H1 (cell line): ENCODE data around the gene PLA2R1. TPM values are rescaled to one million over a fixed set of nuclear protein-coding genes. Genes with fewer than 3 reads are reported as not detected.

Experiments
- CTCF ChIA-PET: fragments of 300-600 bp; sonication (Branson Sonifier 250); formaldehyde crosslinking; loops from one replicate; lab custom pipeline; 2021; ENCODE audit not compliant: partially characterized antibody; lab: Charles Lee
- POLR2A ChIA-PET: fragments of 300-600 bp; sonication (Branson Sonifier 250); formaldehyde crosslinking; loops from one replicate; lab custom pipeline; 2021; ENCODE audit warnings: inconsistent platforms; ENCODE audit not compliant: partially characterized antibody; lab: Charles Lee
- DNase-seq, 2 experiments: peaks; one replicate each; pipeline versions ENCODE4 v3.0.0 to v3.0.0-alpha.2; 2010 to 2022; ENCODE audit warnings: low spot score in 2 of 2, low read depth in 1 of 2, mixed read lengths in 1 of 2
- FAIRE-seq: peaks from 2 replicates; lab custom pipeline; 2011; peaks lifted over from hg19 to GRCh38; lab: Jason Lieb, UNC
- H2AFZ ChIP-seq: 2 replicates; pipeline ENCODE4 v1.8.1; 2012; ENCODE audit warnings: low read length, inconsistent platforms
- H2AK5ac ChIP-seq: 2 replicates; pipeline ENCODE4 v1.6.1; 2013; ENCODE audit warnings: low read depth, low read length
- H2BK120ac ChIP-seq: replicated peaks from 2 replicates; pipeline ENCODE3; 2013; ENCODE audit warnings: low read depth, low read length, inconsistent platforms
- H2BK12ac ChIP-seq: 2 replicates; pipeline ENCODE4 v1.6.1; 2013; ENCODE audit warnings: low read depth, low read length
- H2BK15ac ChIP-seq: 2 replicates; pipeline ENCODE4 v1.6.1; 2013; ENCODE audit warnings: low read length
- H2BK20ac ChIP-seq: 2 replicates; pipeline ENCODE4 v1.6.1; 2013; ENCODE audit warnings: low read length
- H2BK5ac ChIP-seq: 2 replicates; pipeline ENCODE4 v1.6.1; 2013; ENCODE audit warnings: low read depth, low read length
- H3K14ac ChIP-seq: 2 replicates; pipeline ENCODE4 v1.6.1; 2013; ENCODE audit warnings: inconsistent platforms; ENCODE audit not compliant: insufficient read length
- H3K18ac ChIP-seq: 2 replicates; pipeline ENCODE4 v1.6.1; 2013; ENCODE audit warnings: low read length; ENCODE audit errors: extremely low read depth
- H3K23ac ChIP-seq: 2 replicates; pipeline ENCODE4 v1.6.1; 2013; ENCODE audit warnings: inconsistent platforms; ENCODE audit not compliant: insufficient read length
- H3K23me2 ChIP-seq: 2 replicates; pipeline ENCODE4 v1.6.1; 2013; ENCODE audit warnings: low read depth, low read length
- H3K27ac ChIP-seq: 2 replicates; pipeline ENCODE4 v1.6.1; 2011; ENCODE audit warnings: low read depth, low read length, inconsistent platforms
- H3K27me3 ChIP-seq, 4 experiments: replicated peaks in 1 of 4; 1 replicate in 1 of 4; 2 replicates in 3 of 4; pipeline versions ENCODE4 v1.6.1 to v1.8.1; 2011 to 2013; ENCODE audit warnings: low read length in 3 of 4, mild to moderate bottlenecking in 3 of 4, inconsistent platforms in 2 of 4, mixed read lengths in 2 of 4, moderate library complexity in 1 of 4; ENCODE audit not compliant: control insufficient read depth in 3 of 4, insufficient read depth in 3 of 4; ENCODE audit errors: extremely low read depth in 1 of 4
- H3K36me3 ChIP-seq, 4 experiments: 2 replicates each; pipeline versions ENCODE4 v1.6.1 to v1.8.1; 2011 to 2013; ENCODE audit warnings: mild to moderate bottlenecking in 4 of 4, low read length in 3 of 4, moderate library complexity in 2 of 4, control low read depth in 1 of 4, inconsistent platforms in 1 of 4; ENCODE audit not compliant: insufficient read depth in 4 of 4, control insufficient read depth in 2 of 4
- H3K4ac ChIP-seq: replicated peaks from 2 replicates; pipeline ENCODE3; 2013; ENCODE audit warnings: low read length, low read depth, mixed read lengths, inconsistent platforms; ENCODE audit not compliant: insufficient read length
- H3K4me1 ChIP-seq, 4 experiments: replicated peaks in 1 of 4; 1 replicate in 1 of 4; 2 replicates in 3 of 4; pipeline versions ENCODE4 v1.6.1 to v1.8.1; 2011 to 2013; ENCODE audit warnings: low read length in 3 of 4, inconsistent platforms in 2 of 4, mixed read lengths in 1 of 4; ENCODE audit not compliant: insufficient read depth in 4 of 4, control insufficient read depth in 3 of 4
- H3K4me2 ChIP-seq, 2 experiments: 2 replicates each; pipeline versions ENCODE4 v1.6.1 to v1.8.1; 2011 to 2013; ENCODE audit warnings: low read depth in 2 of 2, low read length in 2 of 2, control low read depth in 1 of 2, inconsistent platforms in 1 of 2, mild to moderate bottlenecking in 1 of 2; ENCODE audit not compliant: insufficient read depth in 1 of 2
- H3K4me3 ChIP-seq, 4 experiments: fragments of 200-600, 300-600 bp in 1 of 4; sonication (generic), shearing (Covaris generic), sonication (Bioruptor Twin) in 1 of 4; 2 replicates each; pipeline versions ENCODE4 v1.5.1 to v1.8.1; 2011 to 2016; ENCODE audit warnings: low read length in 4 of 4, low read depth in 3 of 4, control low read depth in 2 of 4, inconsistent platforms in 2 of 4, mild to moderate bottlenecking in 2 of 4, mixed read lengths in 1 of 4, moderate library complexity in 1 of 4; ENCODE audit not compliant: insufficient read depth in 2 of 4; ENCODE audit errors: extremely low read depth in 1 of 4
- H3K56ac ChIP-seq: replicated peaks from 2 replicates; pipeline ENCODE3; 2013; ENCODE audit warnings: low read depth, mild to moderate bottlenecking, mixed read lengths, low read length, inconsistent platforms; ENCODE audit not compliant: insufficient read length
- H3K79me1 ChIP-seq: 2 replicates; pipeline ENCODE4 v1.6.1; 2013; ENCODE audit warnings: low read depth, low read length, control low read depth
- H3K79me2 ChIP-seq, 2 experiments: 2 replicates each; pipeline versions ENCODE4 v1.6.1 to v1.8.1; 2012 to 2013; ENCODE audit warnings: low read length in 2 of 2, mild to moderate bottlenecking in 2 of 2, inconsistent platforms in 1 of 2; ENCODE audit not compliant: insufficient read depth in 2 of 2, control insufficient read depth in 1 of 2
- H3K9ac ChIP-seq, 4 experiments: replicated peaks in 1 of 4; 1 replicate in 1 of 4; 2 replicates in 3 of 4; pipeline versions ENCODE4 v1.6.1 to v1.8.1; 2011 to 2013; ENCODE audit warnings: low read depth in 3 of 4, low read length in 3 of 4, control low read depth in 2 of 4, mild to moderate bottlenecking in 2 of 4, moderate library complexity in 2 of 4, inconsistent platforms in 1 of 4; ENCODE audit errors: extremely low read depth in 1 of 4
- H3K9me3 ChIP-seq, 2 experiments: 2 replicates each; pipeline versions ENCODE4 v1.6.1 to v1.8.1; 2012 to 2013; ENCODE audit warnings: mild to moderate bottlenecking in 2 of 2, moderate library complexity in 2 of 2, control low read depth in 1 of 2, inconsistent platforms in 1 of 2, low read depth in 1 of 2, low read length in 1 of 2, mixed read lengths in 1 of 2; ENCODE audit not compliant: insufficient read depth in 2 of 2
- H4K20me1 ChIP-seq, 2 experiments: replicated peaks in 1 of 2; 2 replicates each; pipeline versions ENCODE3 to v1.8.1; 2011 to 2013; ENCODE audit warnings: inconsistent platforms in 2 of 2, low read length in 2 of 2, mild to moderate bottlenecking in 1 of 2; ENCODE audit not compliant: insufficient read depth in 2 of 2, control insufficient read depth in 1 of 2
- H4K5ac ChIP-seq: 2 replicates; pipeline ENCODE4 v1.6.1; 2013; ENCODE audit warnings: low read length, low read depth, mixed read lengths, inconsistent platforms; ENCODE audit not compliant: insufficient read length
- H4K8ac ChIP-seq: 2 replicates; pipeline ENCODE4 v1.8.0; 2013; ENCODE audit warnings: mild to moderate bottlenecking, moderate library complexity, low read length, inconsistent platforms; ENCODE audit not compliant: insufficient read depth; ENCODE audit errors: extremely low read depth
- H4K91ac ChIP-seq: replicated peaks from 2 replicates; pipeline ENCODE3; 2013; ENCODE audit warnings: low read length, mixed read lengths, inconsistent platforms; ENCODE audit not compliant: insufficient read length
- JUND ChIP-seq: IDR thresholded peaks from 2 replicates; pipeline ENCODE4 v1.6.1; 2011; ENCODE audit warnings: mild to moderate bottlenecking, improper control_type of control experiment, low read length
- KDM4A ChIP-seq: IDR thresholded peaks from one replicate; pipeline ENCODE4 v1.7.1; 2012; ENCODE audit warnings: low read depth, mild to moderate bottlenecking, moderate library complexity, low read length, inconsistent platforms; ENCODE audit not compliant: severe bottlenecking
- POU5F1 ChIP-seq: IDR thresholded peaks from 2 replicates; pipeline ENCODE4 v1.6.1; 2011; ENCODE audit warnings: low read depth, mild to moderate bottlenecking, low read length, moderate library complexity
- RFX5 ChIP-seq: IDR thresholded peaks from 2 replicates; pipeline ENCODE4 v1.6.1; 2011; ENCODE audit warnings: low read depth, low read length, improper control_type of control experiment, borderline replicate concordance
- TCF12 ChIP-seq: IDR thresholded peaks from 2 replicates; pipeline ENCODE4 v1.6.1; 2011; ENCODE audit warnings: low read depth, mild to moderate bottlenecking, low read length
- WGBS, 2 experiments: shearing (Covaris generic) in 1 of 2; methylation state at CpG; one replicate each; pipeline versions ENCODE4 v1.1.6 to v1.1.7; 2013 to 2015; ENCODE audit warnings: low lambda C conversion rate in 2 of 2, mixed read lengths in 2 of 2, inconsistent platforms in 1 of 2, low coverage in 1 of 2, missing lambda C conversion rate in 1 of 2; ENCODE audit not compliant: insufficient replicate concordance in 2 of 2, insufficient coverage in 1 of 2, insufficient read length in 1 of 2; ENCODE audit errors: extremely low coverage in 1 of 2, missing lambda C conversion rate in 1 of 2; 5-methylcytosine and 5-hydroxymethylcytosine counted together
- polyA plus RNA-seq, 7 experiments: library from polyadenylated mRNA; depleted of rRNA in 3 of 7; stranded (reverse) in 5 of 7; unstranded in 2 of 7; fragments of >200 nt in 5 of 7; fragments of 200-250 nt in 2 of 7; gene quantifications; 1 replicate in 5 of 7; 2 replicates in 1 of 7; 4 replicates in 1 of 7; pipeline versions ENCODE4 v1.2.1 to v1.2.3, GENCODE V29; 2011 to 2013; ENCODE audit warnings: missing spikeins in 2 of 7, mixed read lengths in 2 of 7
- total RNA-seq: library from RNA; stranded (reverse); fragmentation: NEBNext Ultra II Directional; extraction: Animal tissue kit (Norgen Biotek cat#: 25700); gene quantifications from 2 replicates; pipeline ENCODE4 v1.2.1, GENCODE V29; 2021

PLA2R1 gene
- total and polyA plus RNA-seq, 2 of the 8 experiments (the other 6 are each of a cell fraction or from before 2014, with no cell fraction given): 0.65 to 1.5 TPM

GRCh38 chr2:159987181-159987580 is 75.2 kb downstream of the PLA2R1 start:
- TF ChIP-seq JUND (no peak), POU5F1 (no peak), RFX5 (no peak), TCF12 (no peak), KDM4A (no peak)
- H3K4me2 ChIP-seq: no peak overlapping the region
- H3K23ac ChIP-seq: no peak overlapping the region
- H2AFZ ChIP-seq: no peak overlapping the region
- H2BK12ac ChIP-seq: no peak overlapping the region
- no peak overlapping the region for H3K4ac ChIP-seq
- peaks cover 0 to 2% (median 0%) of the 10 kb centered on the region in 4 experiments; a peak in 1 of 7 replicates for H3K4me1 ChIP-seq
- H2BK5ac ChIP-seq: no peak overlapping the region
- CTCF ChIA-PET: no interaction called here
- H3K27ac ChIP-seq: no peak overlapping the region
- peaks cover 0 to 3% (median 0%) of the 10 kb centered on the region in 4 experiments; a peak in 1 of 7 replicates for H3K27me3 ChIP-seq
- no peak overlapping the region for H4K5ac ChIP-seq
- no peak for FAIRE-seq
- H2BK120ac ChIP-seq: no peak overlapping the region
- H4K8ac ChIP-seq: no peak overlapping the region
- no peak overlapping the region for H3K56ac ChIP-seq
- H3K18ac ChIP-seq: no peak overlapping the region
- DNase-seq: no peak
- H3K14ac ChIP-seq: no peak overlapping the region
- no peaks in the 10 kb centered on the region for H3K23me2 ChIP-seq
- no peak overlapping the region for H3K9ac ChIP-seq
- H3K36me3 ChIP-seq: no peaks in the 10 kb centered on the region
- POLR2A ChIA-PET: no interaction called here
- no peaks in the 10 kb centered on the region for H3K9me3 ChIP-seq
- H2BK15ac ChIP-seq: no peak overlapping the region
- no peak overlapping the region for H3K4me3 ChIP-seq
- no peak overlapping the region for H2BK20ac ChIP-seq
- 84% methylated on average over 6 of the region's 6 CpGs; no CpG with 5 or more reads in 1 of the 2 experiments for WGBS, 2 experiments
- H4K20me1 ChIP-seq: no peaks in the 10 kb centered on the region
- no peak overlapping the region for H2AK5ac ChIP-seq
- no peaks in the 10 kb centered on the region for H3K79me1 ChIP-seq
- H4K91ac ChIP-seq: no peak overlapping the region
- H3K79me2 ChIP-seq: no peaks in the 10 kb centered on the region
